Measurements from ENCODE around the gene SDC3. TPM values are rescaled to one million over a fixed set of nuclear protein-coding genes. Genes with fewer than 3 reads are reported as not detected.

Gene SDC3
- total RNA-seq, 2 donors from 2014 or later: 0.11 TPM; not detected in 1

- Mint-ChIP-seq H3K36me3 (ENCODE audit: low read depth) (no peaks in the 10 kb centered on the region), H3K4me3 (no peak overlapping the region), H3K4me1 (no peaks in the 10 kb centered on the region), H3K9me3 (no peaks in the 10 kb centered on the region), H3K27ac (no peak overlapping the region), H3K27me3 (peaks cover 16% of the 10 kb centered on the region)
- no peak for ATAC-seq (replicated peaks)
Measured at GRCh38 chr1:30882678-30883388, 25.7 kb downstream of the SDC3 start.

- Mint-ChIP-seq H3K27ac (no peak overlapping the region), H3K4me1 (no peaks in the 10 kb centered on the region), H3K4me3 (no peak overlapping the region), H3K9me3 (no peaks in the 10 kb centered on the region), H3K27me3 (peaks cover 23% of the 10 kb centered on the region), H3K36me3 (ENCODE audit: low read depth) (no peaks in the 10 kb centered on the region)
- no peak for ATAC-seq (replicated peaks)
Measured at GRCh38 chr1:30881319-30882181, 27.0 kb downstream of the SDC3 start.

- H3K27me3 Mint-ChIP-seq: peaks cover 27% of the 10 kb centered on the region
- no peak for ATAC-seq (replicated peaks)
- no peak overlapping the region for H3K27ac Mint-ChIP-seq
Measured at GRCh38 chr1:30880678-30881318, 27.8 kb downstream of the SDC3 start.

GRCh38 chr1:30879940-30880677 lies 28.4 kb downstream of the SDC3 start:
- no peak for ATAC-seq (replicated peaks)
- no peaks in the 10 kb centered on the region for H3K9me3 Mint-ChIP-seq
- peaks cover 33% of the 10 kb centered on the region for H3K27me3 Mint-ChIP-seq
- no peak overlapping the region for H3K4me3 Mint-ChIP-seq
- H3K27ac Mint-ChIP-seq: no peak overlapping the region
- no peaks in the 10 kb centered on the region for H3K4me1 Mint-ChIP-seq
- no peaks in the 10 kb centered on the region for H3K36me3 Mint-ChIP-seq (ENCODE audit: low read depth)

More at GRCh38 chr1:30880678-30881318, 27.8 kb downstream of the SDC3 start:
- Mint-ChIP-seq H3K9me3 (no peaks in the 10 kb centered on the region), H3K36me3 (ENCODE audit: low read depth) (no peaks in the 10 kb centered on the region), H3K4me3 (no peak overlapping the region), H3K4me1 (no peaks in the 10 kb centered on the region)

DNA sequence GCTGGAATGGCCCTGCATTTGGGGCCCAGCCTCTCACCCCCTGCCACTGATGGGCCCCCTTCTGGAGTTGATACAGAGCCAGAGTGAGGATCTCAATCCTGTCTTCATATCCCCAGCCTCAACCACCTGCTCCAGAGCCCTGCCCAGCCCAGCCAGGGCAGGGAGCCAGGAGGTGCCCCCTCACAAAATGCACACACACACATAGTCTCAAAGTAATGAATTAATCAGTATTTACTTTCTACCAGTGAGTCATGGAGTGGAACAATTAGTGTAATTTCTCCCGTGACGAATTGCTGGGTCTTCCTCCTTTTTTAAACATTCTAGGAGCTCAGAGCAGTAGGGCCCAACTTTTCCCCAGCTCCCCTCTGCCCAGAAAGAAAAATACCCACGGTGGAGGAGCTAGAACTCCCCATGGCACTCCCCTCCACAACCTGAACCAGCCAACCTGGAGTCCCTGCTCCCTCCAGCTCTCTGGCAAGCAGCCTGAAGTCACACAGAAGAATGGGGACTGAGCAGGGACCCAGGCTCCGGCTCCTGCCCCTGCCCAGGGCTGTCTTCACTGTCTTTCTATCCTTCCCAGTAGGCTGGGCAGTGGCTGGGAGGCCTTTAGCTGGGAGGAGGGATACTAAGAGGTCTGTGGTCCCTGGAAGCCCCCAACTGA lies 29.3 kb downstream of the SDC3 start:
- Mint-ChIP-seq H3K4me1 (no peaks in the 10 kb centered on the region), H3K4me3 (no peak overlapping the region), H3K9me3 (no peaks in the 10 kb centered on the region), H3K36me3 (ENCODE audit: low read depth) (no peaks in the 10 kb centered on the region), H3K27me3 (peaks cover 33% of the 10 kb centered on the region), H3K27ac (no peak overlapping the region)
- no peak for ATAC-seq (replicated peaks)

GRCh38 chr1:30878559-30878958 lies 30.0 kb downstream of the SDC3 start:
- Mint-ChIP-seq H3K4me3 (no peak overlapping the region), H3K27ac (no peak overlapping the region), H3K9me3 (no peaks in the 10 kb centered on the region), H3K36me3 (ENCODE audit: low read depth) (no peaks in the 10 kb centered on the region), H3K27me3 (peaks cover 33% of the 10 kb centered on the region), H3K4me1 (no peaks in the 10 kb centered on the region)
- no peak for ATAC-seq (replicated peaks)

DNA sequence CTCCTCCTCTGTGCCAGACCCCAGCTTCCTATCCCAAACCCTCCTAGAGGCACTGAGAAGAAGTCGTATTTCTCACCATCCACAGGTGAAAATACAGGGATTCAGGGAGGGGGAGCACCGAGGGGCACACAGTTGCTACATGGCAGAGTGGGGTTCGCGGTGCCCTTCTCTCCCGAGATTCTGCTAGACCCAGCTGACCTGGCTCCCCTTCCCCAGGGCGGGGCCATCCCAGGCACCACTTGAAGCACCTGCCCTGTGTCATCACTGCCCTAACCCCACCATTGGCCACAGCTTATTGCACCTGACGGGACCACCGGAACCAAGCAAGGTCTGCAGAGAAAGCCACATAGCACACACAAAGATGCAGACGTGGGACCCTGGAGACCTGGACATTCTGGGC lies 30.5 kb downstream of the SDC3 start:
- Mint-ChIP-seq H3K4me3 (no peak overlapping the region), H3K9me3 (no peaks in the 10 kb centered on the region), H3K27me3 (peaks cover 33% of the 10 kb centered on the region), H3K27ac (no peak overlapping the region), H3K36me3 (ENCODE audit: low read depth) (no peaks in the 10 kb centered on the region), H3K4me1 (no peaks in the 10 kb centered on the region)
- ATAC-seq (replicated peaks): no peak

- H3K9me3 Mint-ChIP-seq: no peaks in the 10 kb centered on the region
- H3K36me3 Mint-ChIP-seq (ENCODE audit: low read depth): no peaks in the 10 kb centered on the region
- H3K4me3 Mint-ChIP-seq: no peak overlapping the region
- no peak overlapping the region for H3K27ac Mint-ChIP-seq
- no peak for ATAC-seq (replicated peaks)
- peaks cover 33% of the 10 kb centered on the region for H3K27me3 Mint-ChIP-seq
- peaks cover 2% of the 10 kb centered on the region for H3K4me1 Mint-ChIP-seq
Measured at GRCh38 chr1:30877205-30877912, 31.2 kb downstream of the SDC3 start.

DNA sequence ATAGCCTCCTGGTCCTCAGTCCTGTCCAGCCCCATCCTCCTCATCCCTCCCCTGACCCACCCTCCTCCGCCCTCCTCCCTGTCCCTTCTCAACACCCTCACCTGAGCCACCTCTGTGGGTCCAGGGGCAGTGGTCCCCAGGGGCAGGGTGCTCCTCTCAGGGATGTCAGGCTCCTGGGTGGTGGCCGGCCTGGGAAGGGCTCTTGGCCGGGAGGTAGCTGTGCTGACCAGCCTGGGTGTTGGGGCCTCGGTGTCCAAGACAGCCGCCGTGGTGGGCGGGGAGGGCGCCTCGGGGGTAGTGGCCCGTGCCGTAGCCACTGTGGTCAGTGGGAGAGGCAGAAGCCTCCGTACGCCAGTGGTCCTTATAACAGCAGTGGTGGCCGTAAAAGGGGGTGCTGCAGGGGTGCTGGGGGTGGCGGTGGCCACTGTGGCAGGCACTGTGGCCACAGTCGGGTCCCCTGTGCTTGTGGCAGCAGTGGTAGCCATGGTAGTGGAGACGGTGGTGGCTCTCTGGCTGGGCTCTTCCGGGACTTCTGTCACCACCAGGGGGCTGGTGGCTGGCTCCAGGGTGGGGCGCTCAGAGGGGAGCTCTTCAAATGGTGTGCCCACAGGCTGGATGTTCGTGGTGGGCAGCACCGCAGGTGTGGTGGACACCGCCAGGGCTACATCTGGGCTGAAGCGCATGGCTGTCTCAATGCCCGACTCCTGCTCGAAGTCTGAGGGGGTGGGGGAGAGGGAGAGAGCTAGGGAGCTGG lies 31.9 kb downstream of the SDC3 start:
- no peak for ATAC-seq (replicated peaks)
- Mint-ChIP-seq H3K27me3 (peaks cover 28% of the 10 kb centered on the region), H3K9me3 (no peaks in the 10 kb centered on the region), H3K4me1 (peaks cover 6% of the 10 kb centered on the region), H3K36me3 (ENCODE audit: low read depth) (no peaks in the 10 kb centered on the region), H3K4me3 (no peak overlapping the region), H3K27ac (no peak overlapping the region)

DNA sequence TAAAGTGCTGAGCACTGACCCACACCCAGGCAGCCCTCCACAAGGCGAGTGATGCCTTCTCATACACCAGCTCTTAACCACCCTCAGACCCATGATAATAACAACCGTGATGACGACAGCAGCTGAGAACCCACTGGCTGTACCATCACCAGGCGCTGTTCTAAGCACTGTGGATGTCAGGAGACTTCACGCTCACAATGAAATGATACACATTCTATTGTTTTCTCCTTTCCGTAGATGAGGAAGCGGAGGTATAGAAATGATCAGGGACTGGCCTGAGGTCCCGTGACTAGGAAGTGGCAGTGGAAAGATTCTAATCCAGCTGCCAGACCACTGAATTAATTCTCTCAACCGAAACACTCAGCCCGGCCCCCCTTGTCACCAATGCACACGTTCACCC lies 32.6 kb downstream of the SDC3 start:
- no peak for ATAC-seq (replicated peaks)
- Mint-ChIP-seq H3K27me3 (peaks cover 25% of the 10 kb centered on the region), H3K36me3 (ENCODE audit: low read depth) (no peaks in the 10 kb centered on the region), H3K4me1 (peaks cover 6% of the 10 kb centered on the region), H3K27ac (no peak overlapping the region), H3K4me3 (no peak overlapping the region), H3K9me3 (no peaks in the 10 kb centered on the region)

DNA sequence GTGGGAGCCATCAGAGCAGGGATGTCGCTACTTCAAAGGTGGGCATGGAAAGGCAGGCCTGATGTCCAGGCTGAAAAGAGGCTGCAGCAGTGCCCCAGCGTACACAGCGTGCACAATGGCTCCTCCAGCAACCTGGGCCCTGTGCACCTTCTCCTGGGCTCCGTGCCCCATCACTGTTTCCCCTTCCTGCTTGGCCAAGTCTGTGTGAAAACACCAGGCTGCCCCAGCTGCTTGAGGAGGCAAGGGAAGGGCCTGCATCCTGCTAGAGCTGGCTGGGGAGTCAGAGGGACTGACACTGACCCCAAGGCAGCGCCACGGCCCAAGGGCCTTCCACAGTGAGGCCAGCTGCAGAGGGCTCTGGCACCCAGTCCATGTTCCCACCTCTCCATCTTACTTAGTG lies 33.4 kb downstream of the SDC3 start:
- Mint-ChIP-seq H3K4me3 (no peak overlapping the region), H3K27ac (no peak overlapping the region), H3K36me3 (ENCODE audit: low read depth) (no peaks in the 10 kb centered on the region), H3K4me1 (peaks cover 6% of the 10 kb centered on the region), H3K27me3 (peaks cover 25% of the 10 kb centered on the region), H3K9me3 (no peaks in the 10 kb centered on the region)
- no peak for ATAC-seq (replicated peaks)

GRCh38 chr1:30874176-30874575 lies 34.4 kb downstream of the SDC3 start:
- H3K4me3 Mint-ChIP-seq: no peak overlapping the region
- peaks cover 17% of the 10 kb centered on the region for H3K27me3 Mint-ChIP-seq
- H3K9me3 Mint-ChIP-seq: no peaks in the 10 kb centered on the region

DNA sequence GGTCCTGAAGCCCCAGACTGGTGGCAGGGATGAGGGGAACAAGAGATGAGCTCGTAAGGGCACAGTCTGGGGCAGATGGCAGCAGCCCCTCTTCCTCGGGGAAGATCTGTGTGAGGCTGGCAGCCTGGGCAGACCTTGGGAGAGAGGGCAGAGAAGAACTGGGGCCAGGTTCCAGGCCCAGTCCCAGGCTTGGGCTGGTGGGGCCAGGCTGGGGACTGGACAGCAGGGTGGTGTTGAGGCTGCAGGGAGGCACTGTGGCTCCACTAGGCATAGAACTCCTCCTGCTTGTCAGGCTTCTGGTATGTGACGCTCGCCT lies 35.7 kb downstream of the SDC3 start:
- Mint-ChIP-seq H3K4me1 (peaks cover 12% of the 10 kb centered on the region), H3K9me3 (no peaks in the 10 kb centered on the region), H3K27me3 (peaks cover 17% of the 10 kb centered on the region), H3K4me3 (no peak overlapping the region), H3K27ac (no peak overlapping the region), H3K36me3 (ENCODE audit: low read depth) (no peaks in the 10 kb centered on the region)
- no peak for ATAC-seq (replicated peaks)

More at GRCh38 chr1:30874176-30874575, 34.4 kb downstream of the SDC3 start:
- peaks cover 10% of the 10 kb centered on the region for H3K4me1 Mint-ChIP-seq
- ATAC-seq (replicated peaks): no peak
- H3K36me3 Mint-ChIP-seq (ENCODE audit: low read depth): no peaks in the 10 kb centered on the region
- no peak overlapping the region for H3K27ac Mint-ChIP-seq

Measured in activated T-helper 17 cell treated with anti-CD3 and anti-CD28 coated beads, Interleukin-2, amount 50 U/mL, for 72 hours (primary cell).